HEK293 (cell line): ENCODE measurements around the gene PAXX.
A peak's percentile ranks its signal among the peaks of the same experiment; 100 is the strongest.

Experiments
- CTCF ChIP-seq: fragments of 450-650 bp; formaldehyde crosslinking; IDR thresholded peaks from 2 replicates; pipeline ENCODE4 v1.5.1; 2016; ENCODE audit warnings: missing biosample characterization, missing genetic modification characterization
- GLI2 ChIP-seq: fragments of 450-650 bp; formaldehyde crosslinking; IDR thresholded peaks from 2 replicates; pipeline ENCODE4; 2017; ENCODE audit warnings: missing biosample characterization, missing genetic modification characterization, low read depth, borderline replicate concordance
- GLIS1 ChIP-seq: fragments of 450-650 bp; formaldehyde crosslinking; IDR thresholded peaks from 2 replicates; pipeline ENCODE4 v1.5.1; 2016; ENCODE audit warnings: missing biosample characterization, missing genetic modification characterization
- KLF9 ChIP-seq: fragments of 450-650 bp; formaldehyde crosslinking; IDR thresholded peaks from 2 replicates; pipeline ENCODE4 v1.5.1; 2016; ENCODE audit warnings: missing biosample characterization, missing genetic modification characterization, low read depth
- MZF1 ChIP-seq: fragments of 450-650 bp; formaldehyde crosslinking; IDR thresholded peaks from 2 replicates; pipeline ENCODE4 v1.5.1; 2017; ENCODE audit warnings: missing biosample characterization, missing genetic modification characterization, borderline replicate concordance
- PATZ1 ChIP-seq: fragments of 450-650 bp; formaldehyde crosslinking; IDR thresholded peaks from 2 replicates; pipeline ENCODE4 v1.5.1; 2016; ENCODE audit warnings: missing biosample characterization, missing genetic modification characterization
- PBX3 ChIP-seq: sonication (generic); formaldehyde crosslinking; IDR thresholded peaks from 2 replicates; pipeline ENCODE4 v1.8.1; 2022; ENCODE audit warnings: mild to moderate bottlenecking, moderate library complexity, missing genetic modification reagents
- RBAK ChIP-seq: fragments of 450-650 bp; formaldehyde crosslinking; IDR thresholded peaks from 2 replicates; pipeline ENCODE4 v1.5.1; 2016; ENCODE audit warnings: missing biosample characterization, missing genetic modification characterization
- ZBTB17 ChIP-seq: fragments of 450-650 bp; formaldehyde crosslinking; IDR thresholded peaks from 2 replicates; pipeline ENCODE4 v1.5.1; 2016; ENCODE audit warnings: missing biosample characterization, missing genetic modification characterization
- ZBTB21 ChIP-seq: fragments of 450-650 bp; formaldehyde crosslinking; IDR thresholded peaks from 2 replicates; pipeline ENCODE4 v1.5.1; 2017; ENCODE audit warnings: missing biosample characterization, missing genetic modification characterization
- ZBTB49 ChIP-seq: fragments of 450-650 bp; formaldehyde crosslinking; IDR thresholded peaks from 2 replicates; pipeline ENCODE4 v1.5.1; 2016; ENCODE audit warnings: missing biosample characterization, missing genetic modification characterization, low read depth
- ZBTB8A ChIP-seq: fragments of 450-650 bp; formaldehyde crosslinking; IDR thresholded peaks from 2 replicates; pipeline ENCODE4 v1.5.1; 2016; ENCODE audit warnings: missing biosample characterization, missing genetic modification characterization
- ZNF155 ChIP-seq: fragments of 450-650 bp; formaldehyde crosslinking; IDR thresholded peaks from 2 replicates; pipeline ENCODE4 v1.5.1; 2016; ENCODE audit warnings: missing biosample characterization, missing genetic modification characterization
- ZNF23 ChIP-seq: fragments of 450-650 bp; formaldehyde crosslinking; IDR thresholded peaks from 2 replicates; pipeline ENCODE4 v1.5.1; 2016; ENCODE audit warnings: missing biosample characterization, missing genetic modification characterization, borderline replicate concordance
- ZNF324 ChIP-seq: fragments of 450-650 bp; formaldehyde crosslinking; IDR thresholded peaks from 2 replicates; pipeline ENCODE4 v1.5.1; 2016; ENCODE audit warnings: missing biosample characterization, missing genetic modification characterization
- ZNF473 ChIP-seq: fragments of 450-650 bp; formaldehyde crosslinking; IDR thresholded peaks from 2 replicates; pipeline ENCODE4 v1.5.1; 2017; ENCODE audit warnings: missing biosample characterization, missing genetic modification characterization
- ZNF488 ChIP-seq: fragments of 450-650 bp; formaldehyde crosslinking; IDR thresholded peaks from 2 replicates; pipeline ENCODE4 v1.5.1; 2016; ENCODE audit warnings: missing biosample characterization, missing genetic modification characterization
- ZNF513 ChIP-seq: fragments of 450-650 bp; IDR thresholded peaks from 2 replicates; pipeline ENCODE4 v1.5.1; 2018; ENCODE audit warnings: missing biosample characterization, missing genetic modification characterization
- ZNF580 ChIP-seq: fragments of 450-650 bp; formaldehyde crosslinking; IDR thresholded peaks from 2 replicates; pipeline ENCODE4 v1.5.1; 2016; ENCODE audit warnings: missing biosample characterization, missing genetic modification characterization
- ZNF600 ChIP-seq: fragments of 450-650 bp; formaldehyde crosslinking; IDR thresholded peaks from 2 replicates; pipeline ENCODE4 v1.5.1; 2016; ENCODE audit warnings: missing biosample characterization, missing genetic modification characterization
- ZNF623 ChIP-seq: fragments of 450-650 bp; formaldehyde crosslinking; IDR thresholded peaks from 2 replicates; pipeline ENCODE4 v1.5.1; 2016; ENCODE audit warnings: missing biosample characterization, missing genetic modification characterization
- ZSCAN5A ChIP-seq: fragments of 450-650 bp; formaldehyde crosslinking; IDR thresholded peaks from 2 replicates; pipeline ENCODE4 v1.5.1; 2016; ENCODE audit warnings: missing biosample characterization, missing genetic modification characterization

The PAXX gene

GRCh38 chr9:137027369-137028262, 35.4 kb downstream of the PAXX start, which contains the start of gene ABCA2 (continued):
- TF ChIP-seq PATZ1 (tag by site-specific recombination), result 0 out of 2 replicates have a peak, but pooled peaks have one; percentile 44
- no peak for TF ChIP-seq ZNF580
- TF ChIP-seq CTCF (tag by site-specific recombination), result no peak
- TF ChIP-seq ZNF600 (tag by site-specific recombination), result no peak
- no peak for TF ChIP-seq MZF1 (tag by site-specific recombination)
- no peak for TF ChIP-seq ZBTB49 (tag by site-specific recombination)
- no peak for TF ChIP-seq GLI2 (tag by site-specific recombination)
- TF ChIP-seq ZBTB21, result no peak
- no peak for TF ChIP-seq PBX3 (CRISPR knock-in tag)
- no peak for TF ChIP-seq ZNF488 (tag by site-specific recombination)
- peak; percentile 57 for TF ChIP-seq ZBTB8A (tag by site-specific recombination)
- no peak for TF ChIP-seq KLF9 (tag by site-specific recombination)
- TF ChIP-seq ZNF155 (tag by site-specific recombination), result no peak
- TF ChIP-seq GLIS1 (tag by site-specific recombination), result peak; percentile 64
- no peak for TF ChIP-seq ZNF623 (tag by site-specific recombination)
- no peak for TF ChIP-seq ZNF23
- TF ChIP-seq ZNF473 (tag by site-specific recombination), result no peak
- no peak for TF ChIP-seq ZNF324 (tag by site-specific recombination)
- TF ChIP-seq ZNF513 (tag by site-specific recombination), result no peak
- no peak for TF ChIP-seq ZBTB17
- no peak for TF ChIP-seq ZSCAN5A (tag by site-specific recombination)
- TF ChIP-seq RBAK (tag by site-specific recombination), result no peak
